ENCODE measurements around the gene ARHGEF28.

Gene ARHGEF28

GRCh38 chr5:73623901-73624404, 2.0 kb upstream of the ARHGEF28 start:
- DNase-seq (ENCODE audit: low read depth) = no peak

GRCh38 chr5:73624888-73625287, 1.1 kb upstream of the ARHGEF28 start:
- DNase-seq (ENCODE audit: low read depth) = no peak

- DNase-seq (ENCODE audit: low read depth) = no peak
These were observed 538 bp upstream of the ARHGEF28 start for GRCh38 chr5:73625372-73625943.

GRCh38 chr5:73626814-73627313, 868 bp downstream of the ARHGEF28 start:
- DNase-seq (ENCODE audit: low read depth) = no peak

GRCh38 chr5:73629456-73629855, 3.5 kb downstream of the ARHGEF28 start:
- DNase-seq (ENCODE audit: low read depth) = no peak

GRCh38 chr5:73630765-73631164, 4.8 kb downstream of the ARHGEF28 start:
- no peak for DNase-seq (ENCODE audit: low read depth)

- DNase-seq (ENCODE audit: low read depth) = no peak
These were observed 5.5 kb downstream of the ARHGEF28 start for GRCh38 chr5:73631500-73631899.

- DNase-seq (ENCODE audit: low read depth) = no peak
These were observed 7.1 kb downstream of the ARHGEF28 start for GRCh38 chr5:73633060-73633459.

GRCh38 chr5:73636408-73636807, 10.4 kb downstream of the ARHGEF28 start:
- DNase-seq (ENCODE audit: low read depth) = no peak

GRCh38 chr5:73637565-73637964, 11.6 kb downstream of the ARHGEF28 start:
- no peak for DNase-seq (ENCODE audit: low read depth)

GRCh38 chr5:73638344-73639095, 12.5 kb downstream of the ARHGEF28 start:
- peak; percentile 88 for DNase-seq (ENCODE audit: low read depth)

- DNase-seq (ENCODE audit: low read depth) = no peak
These were observed 14.9 kb downstream of the ARHGEF28 start for GRCh38 chr5:73640861-73641320.

- DNase-seq (ENCODE audit: low read depth) = no peak
These were observed 15.8 kb downstream of the ARHGEF28 start for GRCh38 chr5:73641811-73642210.

- no peak for DNase-seq (ENCODE audit: low read depth)
These were observed 16.3 kb downstream of the ARHGEF28 start for GRCh38 chr5:73642344-73642743.

GRCh38 chr5:73644385-73644963, 18.5 kb downstream of the ARHGEF28 start:
- DNase-seq (ENCODE audit: low read depth) = no peak

GRCh38 chr5:73647721-73648120, 21.7 kb downstream of the ARHGEF28 start:
- DNase-seq (ENCODE audit: low read depth) = no peak

GRCh38 chr5:73648515-73648914, 22.5 kb downstream of the ARHGEF28 start:
- no peak for DNase-seq (ENCODE audit: low read depth)

GRCh38 chr5:73649926-73650325, 23.9 kb downstream of the ARHGEF28 start:
- DNase-seq (ENCODE audit: low read depth) = no peak

- DNase-seq (ENCODE audit: low read depth) = no peak
These were observed 26.4 kb downstream of the ARHGEF28 start for GRCh38 chr5:73652391-73652790.

GRCh38 chr5:73654171-73654811, 28.3 kb downstream of the ARHGEF28 start:
- no peak for DNase-seq (ENCODE audit: low read depth)

- no peak for DNase-seq (ENCODE audit: low read depth)
These were observed 28.9 kb downstream of the ARHGEF28 start for GRCh38 chr5:73654819-73655318.

- DNase-seq (ENCODE audit: low read depth) = no peak
These were observed 29.6 kb downstream of the ARHGEF28 start for GRCh38 chr5:73655521-73656160.

Measured in HS-5 (cell line).